SK-N-MC (cell line): ENCODE data around the gene WDFY3.

Experiments
- EZH2 ChIP-seq: fragments of 200-600 bp; sonication (generic); IDR thresholded peaks from one replicate; pipeline ENCODE4 v1.6.1; 2017; ENCODE audit warnings: antibody characterized with exemption
- FOXP2 ChIP-seq: optimal IDR thresholded peaks from 2 replicates; pipeline ENCODE3; 2011; ENCODE audit warnings: mild to moderate bottlenecking, moderate library complexity; ENCODE audit not compliant: insufficient read depth; ENCODE audit errors: extremely low read length, control extremely low read depth
- POLR2AphosphoS5 ChIP-seq: IDR thresholded peaks from 2 replicates; pipeline ENCODE4 v1.6.1; 2012; ENCODE audit warnings: mild to moderate bottlenecking, low read depth, low read length, borderline replicate concordance

DNA sequence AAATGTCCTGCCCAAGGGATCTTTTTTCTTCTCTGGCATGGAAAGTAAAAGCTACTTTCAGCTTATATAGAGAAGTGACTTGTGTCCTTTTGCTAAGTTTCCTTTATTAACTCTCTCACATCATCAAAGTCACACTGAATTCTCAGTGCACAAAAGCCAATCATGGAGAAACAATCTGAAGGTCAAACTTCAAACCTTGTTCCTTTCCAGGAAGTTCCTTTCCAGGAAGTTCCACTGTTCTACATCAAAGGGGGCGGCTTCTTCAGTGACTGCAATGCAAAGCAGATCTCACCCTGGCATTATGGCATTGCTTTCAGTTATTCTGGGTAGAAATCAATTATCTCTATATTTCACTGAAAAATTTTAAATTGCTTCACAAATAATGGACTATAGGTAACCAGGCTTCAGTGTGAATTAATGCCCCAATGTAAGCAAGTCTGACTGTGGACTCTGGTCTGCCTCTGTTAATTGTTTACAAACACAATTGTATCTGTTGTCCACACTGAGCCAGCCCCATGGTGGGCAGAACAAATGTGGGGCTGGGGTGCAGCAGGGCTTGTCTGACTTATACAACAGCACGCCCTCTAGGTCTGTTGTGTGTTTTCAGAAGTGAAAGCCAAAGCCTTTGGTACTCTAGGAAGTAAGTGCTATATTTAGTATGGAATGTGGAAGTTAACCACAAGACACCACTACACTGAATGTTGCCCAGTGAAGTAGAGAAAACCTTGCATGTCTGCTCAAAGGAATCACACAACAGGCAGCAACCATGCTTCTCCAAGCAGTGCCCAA lies 284.8 kb downstream of the WDFY3 start:
- TF ChIP-seq POLR2AphosphoS5 = no peak
- TF ChIP-seq EZH2 = no peak
- TF ChIP-seq FOXP2 = no peak
